IMR-90 (cell line): ENCODE results near the gene GTPBP3. TPM values are rescaled to one million over a fixed set of nuclear protein-coding genes. Genes with fewer than 3 reads are reported as not detected.

ENCODE experiments used
- ATAC-seq: fragments of 200-7000 bp; cut with Tn5 transposase; 2 replicates; pipeline ENCODE4 v1.9.1; 2020; ENCODE audit warnings: low read depth, mild to moderate bottlenecking, moderate library complexity
- BruUV-seq: library from RNA; stranded (reverse); fragments of 400-500 nt; replicated peaks from 2 replicates; lab custom pipeline; 2021; lab: Mats Ljungman, UMichigan
- CTCF ChIA-PET: fragments of 300-600 bp; formaldehyde crosslinking; extraction: SDS; loops from one replicate; lab custom pipeline; 2021; ENCODE audit warnings: antibody characterized with exemption; lab: Yijun Ruan, JAX
- POLR2A ChIA-PET: fragments of 300-600 bp; sonication (Branson Sonifier 250); formaldehyde crosslinking; loops from one replicate; lab custom pipeline; 2022; ENCODE audit warnings: antibody characterized with exemption; ENCODE audit not compliant: unreplicated experiment; lab: Charles Lee
- DNase-seq: peaks from one replicate; pipeline ENCODE4 v3.0.0; 2013
- H2AFZ ChIP-seq: replicated peaks from 2 replicates; pipeline ENCODE3; 2013; ENCODE audit warnings: low read length, mild to moderate bottlenecking; ENCODE audit not compliant: poor library complexity
- H2AK5ac ChIP-seq: 2 replicates; pipeline ENCODE4 v1.6.1; 2013; ENCODE audit warnings: low read depth, low read length, inconsistent platforms
- H2AK9ac ChIP-seq: replicated peaks from 2 replicates; pipeline ENCODE3; 2013; ENCODE audit warnings: mild to moderate bottlenecking, low read depth, low read length, moderate library complexity; ENCODE audit not compliant: poor library complexity
- H2BK120ac ChIP-seq: 2 replicates; pipeline ENCODE4 v1.6.1; 2013; ENCODE audit warnings: low read depth, low read length, inconsistent platforms
- H2BK15ac ChIP-seq: 3 replicates; pipeline ENCODE4 v1.6.1; 2013; ENCODE audit warnings: low read depth, low read length, inconsistent platforms
- H2BK20ac ChIP-seq: 2 replicates; pipeline ENCODE4 v1.6.1; 2013; ENCODE audit warnings: low read depth, mild to moderate bottlenecking, inconsistent platforms, low read length, moderate library complexity
- H2BK5ac ChIP-seq: 2 replicates; pipeline ENCODE4 v1.6.1; 2013; ENCODE audit warnings: mild to moderate bottlenecking, low read depth, low read length, inconsistent platforms; ENCODE audit not compliant: poor library complexity, severe bottlenecking
- H3K14ac ChIP-seq: replicated peaks from 2 replicates; pipeline ENCODE4 v1.6.1; 2013; ENCODE audit warnings: low read depth, low read length, inconsistent platforms
- H3K18ac ChIP-seq: 2 replicates; pipeline ENCODE4 v1.6.1; 2013; ENCODE audit warnings: low read depth, low read length, control low read depth
- H3K23ac ChIP-seq: 2 replicates; pipeline ENCODE4 v1.6.1; 2013; ENCODE audit warnings: low read depth, low read length, inconsistent platforms
- H3K27ac ChIP-seq: 2 replicates; pipeline ENCODE4 v1.5.1; 2013; ENCODE audit warnings: mild to moderate bottlenecking, control low read depth, low read length; ENCODE audit not compliant: insufficient read depth
- H3K27me3 ChIP-seq: 2 replicates; pipeline ENCODE4 v1.6.1; 2013; ENCODE audit warnings: low read length; ENCODE audit not compliant: control insufficient read depth, insufficient read depth
- H3K36me3 ChIP-seq: 2 replicates; pipeline ENCODE4 v1.6.1; 2013; ENCODE audit warnings: low read length, mixed read lengths; ENCODE audit not compliant: control insufficient read depth, insufficient read depth
- H3K4ac ChIP-seq: 2 replicates; pipeline ENCODE4 v1.6.1; 2013; ENCODE audit warnings: low read depth, low read length, inconsistent platforms
- H3K4me1 ChIP-seq: 2 replicates; pipeline ENCODE4 v1.6.1; 2013; ENCODE audit warnings: low read length, mixed read lengths; ENCODE audit not compliant: control insufficient read depth, insufficient read depth
- H3K4me2 ChIP-seq: 2 replicates; pipeline ENCODE4 v1.6.1; 2013; ENCODE audit warnings: low read depth, mild to moderate bottlenecking, control low read depth, low read length, moderate library complexity
- H3K4me3 ChIP-seq: 2 replicates; pipeline ENCODE4 v1.5.1; 2013; ENCODE audit warnings: low read depth, mild to moderate bottlenecking, control low read depth, low read length, moderate library complexity; ENCODE audit not compliant: insufficient read depth
- H3K56ac ChIP-seq: 2 replicates; pipeline ENCODE4 v1.6.1; 2013; ENCODE audit warnings: low read length, inconsistent platforms; ENCODE audit not compliant: insufficient read depth; ENCODE audit errors: extremely low read depth
- H3K79me1 ChIP-seq, 2 experiments: 2 replicates each; pipeline ENCODE4 v1.6.1; 2013; ENCODE audit warnings: low read length in 2 of 2, inconsistent platforms in 1 of 2, low read depth in 1 of 2
- H3K9ac ChIP-seq: 2 replicates; pipeline ENCODE4 v1.6.1; 2013; ENCODE audit warnings: low read depth, low read length, control low read depth
- H3K9me1 ChIP-seq: 2 replicates; pipeline ENCODE4 v1.6.1; 2013; ENCODE audit warnings: low read length, inconsistent platforms; ENCODE audit not compliant: insufficient read depth
- H3K9me3 ChIP-seq: 2 replicates; pipeline ENCODE4 v1.6.1; 2013; ENCODE audit warnings: low read length; ENCODE audit not compliant: control insufficient read depth, insufficient read depth
- H4K20me1 ChIP-seq: 2 replicates; pipeline ENCODE4 v1.6.1; 2013; ENCODE audit warnings: low read length, inconsistent platforms; ENCODE audit not compliant: insufficient read depth
- H4K5ac ChIP-seq: 2 replicates; pipeline ENCODE4 v1.6.1; 2013; ENCODE audit warnings: mild to moderate bottlenecking, low read depth, low read length, control low read depth
- H4K8ac ChIP-seq, 2 experiments: 2 replicates each; pipeline ENCODE4 v1.6.1; 2013; ENCODE audit warnings: low read depth in 2 of 2, low read length in 2 of 2, control low read depth in 1 of 2, inconsistent platforms in 1 of 2
- H4K91ac ChIP-seq: 2 replicates; pipeline ENCODE4 v1.6.1; 2013; ENCODE audit warnings: low read depth, low read length, inconsistent platforms; ENCODE audit not compliant: insufficient read depth
- BHLHE40 ChIP-seq: fragments of 150-350 bp; IDR thresholded peaks from 2 replicates; pipeline ENCODE4 v1.6.1; 2016; ENCODE audit warnings: mild to moderate bottlenecking, low read depth, low read length
- CEBPB ChIP-seq: IDR thresholded peaks from 2 replicates; pipeline ENCODE4 v1.6.1; 2012; ENCODE audit warnings: low read depth, low read length, improper control_type of control experiment
- CHD1 ChIP-seq: IDR thresholded peaks from 2 replicates; pipeline ENCODE4 v1.6.1; 2012; ENCODE audit warnings: low read depth, low read length, improper control_type of control experiment
- CTCF ChIP-seq: conservative IDR thresholded peaks from 2 replicates; pipeline ENCODE4 v1.5.1; 2012; ENCODE audit warnings: mild to moderate bottlenecking, low read depth, low read length, improper control_type of control experiment
- FOS ChIP-seq: fragments of 150-350 bp; IDR thresholded peaks from 2 replicates; pipeline ENCODE4 v1.6.1; 2016; ENCODE audit warnings: low read depth, low read length
- MAFK ChIP-seq: IDR thresholded peaks from 2 replicates; pipeline ENCODE4 v1.6.1; 2012; ENCODE audit warnings: low read depth, low read length, improper control_type of control experiment
- MAZ ChIP-seq: IDR thresholded peaks from 2 replicates; pipeline ENCODE4 v1.6.1; 2012; ENCODE audit warnings: low read depth, mild to moderate bottlenecking, low read length, improper control_type of control experiment, moderate library complexity, borderline replicate concordance
- MXI1 ChIP-seq: IDR thresholded peaks from 2 replicates; pipeline ENCODE4 v1.6.1; 2012; ENCODE audit warnings: low read depth, mild to moderate bottlenecking, low read length, moderate library complexity, borderline replicate concordance
- NFE2L2 ChIP-seq: fragments of 150-350 bp; IDR thresholded peaks from 2 replicates; pipeline ENCODE4 v1.6.1; 2016; ENCODE audit warnings: low read depth, mild to moderate bottlenecking, low read length
- POLR2A ChIP-seq: IDR thresholded peaks from 2 replicates; pipeline ENCODE4 v1.6.1; 2012; ENCODE audit warnings: mild to moderate bottlenecking, low read depth, low read length
- RAD21 ChIP-seq: IDR thresholded peaks from 2 replicates; pipeline ENCODE4 v1.6.1; 2012; ENCODE audit warnings: low read length, improper control_type of control experiment
- RCOR1 ChIP-seq: IDR thresholded peaks from 2 replicates; pipeline ENCODE4 v1.6.1; 2012; ENCODE audit warnings: mild to moderate bottlenecking, low read length, improper control_type of control experiment; ENCODE audit not compliant: insufficient replicate concordance
- RFX5 ChIP-seq: IDR thresholded peaks from 2 replicates; pipeline ENCODE4 v1.8.0; 2012; ENCODE audit warnings: low read depth, mild to moderate bottlenecking, low read length, moderate library complexity
- SMC3 ChIP-seq: fragments of 150-350 bp; IDR thresholded peaks from 2 replicates; pipeline ENCODE4 v1.6.1; 2016; ENCODE audit warnings: low read depth, mild to moderate bottlenecking, antibody characterized with exemption, low read length, moderate library complexity
- WGBS, 2 experiments: methylation state at CpG; one replicate each; pipeline versions ENCODE4 v1.1.5 to v1.1.7; 2013; ENCODE audit warnings: missing lambda C conversion rate in 2 of 2; ENCODE audit not compliant: insufficient read length in 1 of 2; ENCODE audit errors: extremely low coverage in 2 of 2; 5-methylcytosine and 5-hydroxymethylcytosine counted together
- dilution Hi-C: fragments of 300-500 bp; cut with HindIII; formaldehyde crosslinking; loops from one replicate; pipeline ENCODE4 v1.14.3; 2018; ENCODE audit warnings: low sequenced_read_pairs; ENCODE audit not compliant: unreplicated experiment
- in situ Hi-C: fragments of 300-500 bp; cut with MboI; formaldehyde crosslinking; loops from 3 replicates; pipeline ENCODE4 v1.14.3; 2019; ENCODE audit warnings: low sequenced_read_pairs, inconsistent platforms, mixed read lengths
- intact Hi-C: fragments of 100-400 bp; cut with micrococcal nuclease; formaldehyde crosslinking; loops from 2 replicates; pipeline ENCODE4 v1.10.0; 2022
- polyA plus RNA-seq, 3 experiments: library from polyadenylated mRNA; depleted of rRNA; stranded (reverse); fragments of >200 nt; gene quantifications; 2 replicates each; pipeline ENCODE4 v1.2.3, GENCODE V29; 2012; ENCODE audit warnings: low replicate concordance in 1 of 3
- total RNA-seq: library from RNA; depleted of rRNA; stranded (reverse); fragments of >200 nt; gene quantifications from 2 replicates; pipeline ENCODE4 v1.2.3, GENCODE V29; 2012
- TF ChIP-seq, protein P1 (sequence below): fragments of 150-350 bp; IDR thresholded peaks from 2 replicates; pipeline ENCODE4 v1.6.1; 2016; ENCODE audit warnings: low read depth, mild to moderate bottlenecking, low read length, moderate library complexity, borderline replicate concordance
- TF ChIP-seq, protein P2 (sequence below): fragments of 150-350 bp; IDR thresholded peaks from 2 replicates; pipeline ENCODE4 v1.6.1; 2017; ENCODE audit warnings: mild to moderate bottlenecking, antibody characterized with exemption, low read length, low read depth

The GTPBP3 gene
- total and polyA plus RNA-seq, 2 of the 4 experiments (the other 2 are of a cell fraction) = 4.3 to 15.1 TPM

GRCh38 chr19:17351815-17352435 lies 14.6 kb downstream of the GTPBP3 start:
- in situ Hi-C loops = no loop called here
- DNase-seq = no peak

More at GRCh38 chr19:17351815-17352435, 14.6 kb downstream of the GTPBP3 start:
- Histone ChIP-seq H3K27ac (no peak overlapping the region), H3K4ac (no peak overlapping the region), H2AK9ac (no peak overlapping the region), H3K27me3 (peaks cover 8% of the 10 kb centered on the region; the same call in 1 of the 2 replicates), H4K91ac (no peak overlapping the region), H4K20me1 (no peaks in the 10 kb centered on the region; the same call in 1 of the 2 replicates), H3K56ac (no peak overlapping the region), H3K4me3 (no peak overlapping the region), H3K4me1 (0 out of 2 replicates have a peak, but pooled peaks cover 2% of the 10 kb centered on the region), H4K8ac (no peak overlapping the region), H3K14ac (no peak overlapping the region), H2AK5ac (no peak overlapping the region; the same call in 1 of the 2 replicates), H3K9ac (no peak overlapping the region), H2BK120ac (no peak overlapping the region), H3K36me3 (no peaks in the 10 kb centered on the region), H3K79me1 (no peaks in the 10 kb centered on the region), H3K18ac (no peak overlapping the region), H2BK5ac (no peak overlapping the region), H2AFZ (peak overlapping the region; percentile 43), H2BK15ac (no peak overlapping the region), H3K23ac (no peak overlapping the region), H2BK20ac (no peak overlapping the region), H3K4me2 (no peak overlapping the region), H4K5ac (no peak overlapping the region), H3K9me1 (no peaks in the 10 kb centered on the region), H3K9me3 (no peaks in the 10 kb centered on the region)
- ChIA-PET CTCF (no interaction called here), POLR2A (no interaction called here)
- dilution Hi-C loops (no loop called here), intact Hi-C loops (no loop called here)
- TF ChIP-seq CHD1 (no peak), RFX5 (no peak), BHLHE40 (no peak), MXI1 (no peak), RAD21 (no peak), SMC3 (no peak), MAFK (no peak), FOS (no peak), RCOR1 (no peak), NFE2L2 (no peak), MAZ (no peak), CEBPB (no peak), POLR2A (no peak), CTCF (no peak)
- TF ChIP-seq, protein P1, sequence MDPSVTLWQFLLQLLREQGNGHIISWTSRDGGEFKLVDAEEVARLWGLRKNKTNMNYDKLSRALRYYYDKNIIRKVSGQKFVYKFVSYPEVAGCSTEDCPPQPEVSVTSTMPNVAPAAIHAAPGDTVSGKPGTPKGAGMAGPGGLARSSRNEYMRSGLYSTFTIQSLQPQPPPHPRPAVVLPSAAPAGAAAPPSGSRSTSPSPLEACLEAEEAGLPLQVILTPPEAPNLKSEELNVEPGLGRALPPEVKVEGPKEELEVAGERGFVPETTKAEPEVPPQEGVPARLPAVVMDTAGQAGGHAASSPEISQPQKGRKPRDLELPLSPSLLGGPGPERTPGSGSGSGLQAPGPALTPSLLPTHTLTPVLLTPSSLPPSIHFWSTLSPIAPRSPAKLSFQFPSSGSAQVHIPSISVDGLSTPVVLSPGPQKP = no peak
- TF ChIP-seq, protein P2, sequence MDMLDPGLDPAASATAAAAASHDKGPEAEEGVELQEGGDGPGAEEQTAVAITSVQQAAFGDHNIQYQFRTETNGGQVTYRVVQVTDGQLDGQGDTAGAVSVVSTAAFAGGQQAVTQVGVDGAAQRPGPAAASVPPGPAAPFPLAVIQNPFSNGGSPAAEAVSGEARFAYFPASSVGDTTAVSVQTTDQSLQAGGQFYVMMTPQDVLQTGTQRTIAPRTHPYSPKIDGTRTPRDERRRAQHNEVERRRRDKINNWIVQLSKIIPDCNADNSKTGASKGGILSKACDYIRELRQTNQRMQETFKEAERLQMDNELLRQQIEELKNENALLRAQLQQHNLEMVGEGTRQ = no peak
- WGBS, 2 experiments = 91% methylated on average over 21 of the region's 45 CpGs; no CpG with 5 or more reads in 1 of the 2 experiments
- no peak for ATAC-seq
- no TSS peak for BruUV-seq
